ENCODE results near the gene CROCC2. TPM values are rescaled to one million over a fixed set of nuclear protein-coding genes. Genes with fewer than 3 reads are reported as not detected.

The CROCC2 gene
- total RNA-seq, 2 experiments from 2014 or later, result not detected

GRCh38 chr2:241039416-241039815, 133.3 kb downstream of the CROCC2 start:
- no peak overlapping the region for H3K4me2 ChIP-seq (ENCODE audit: low read length)
- DNase-seq (ENCODE audit: low spot score), result no peak
- H3K9me3 ChIP-seq (ENCODE audit: low read length), result no peaks in the 10 kb centered on the region
- no peaks in the 10 kb centered on the region for H3K36me3 ChIP-seq (ENCODE audit: insufficient read depth, low read length)
- POLR2A ChIA-PET, result interaction anchor here (0.6 kb wide), 2 partner anchors 141 to 795 kb away, joined by 5 read pairs; no protein-coding TSS in a partner anchor
- intact Hi-C loops (cut with micrococcal nuclease; ENCODE audit: unreplicated experiment), result no loop called here
- H3K9me2 ChIP-seq (ENCODE audit: insufficient read depth, low read length), result no peaks in the 10 kb centered on the region
- TF ChIP-seq EZH2phosphoT487 (IDR thresholded peaks at IDR 0.05; ENCODE audit: borderline replicate concordance, low read depth, low read length) (no peak), CTCF (conservative IDR thresholded peaks at IDR 0.05; ENCODE audit: low read length) (no peak)
- no peak overlapping the region for H3K27ac ChIP-seq (ENCODE audit: low read depth, low read length, poor library complexity, severe bottlenecking)
- peaks cover 74% of the 10 kb centered on the region for H3K4me1 ChIP-seq (ENCODE audit: insufficient read depth, low read length, poor library complexity, severe bottlenecking)
- no peak overlapping the region for H3K4me3 ChIP-seq (ENCODE audit: low read depth, low read length, poor library complexity, severe bottlenecking)
- no peaks in the 10 kb centered on the region for H3K79me2 ChIP-seq (ENCODE audit: insufficient read depth, low read depth, low read length)
- BruUV-seq (replicated peaks), result no TSS peak
- H2AFZ ChIP-seq (ENCODE audit: low read length), result no peak overlapping the region
- CTCF ChIA-PET (ENCODE audit: unreplicated experiment), result no interaction called here
- H4K20me1 ChIP-seq (ENCODE audit: insufficient read depth, low read length), result no peaks in the 10 kb centered on the region

DNA sequence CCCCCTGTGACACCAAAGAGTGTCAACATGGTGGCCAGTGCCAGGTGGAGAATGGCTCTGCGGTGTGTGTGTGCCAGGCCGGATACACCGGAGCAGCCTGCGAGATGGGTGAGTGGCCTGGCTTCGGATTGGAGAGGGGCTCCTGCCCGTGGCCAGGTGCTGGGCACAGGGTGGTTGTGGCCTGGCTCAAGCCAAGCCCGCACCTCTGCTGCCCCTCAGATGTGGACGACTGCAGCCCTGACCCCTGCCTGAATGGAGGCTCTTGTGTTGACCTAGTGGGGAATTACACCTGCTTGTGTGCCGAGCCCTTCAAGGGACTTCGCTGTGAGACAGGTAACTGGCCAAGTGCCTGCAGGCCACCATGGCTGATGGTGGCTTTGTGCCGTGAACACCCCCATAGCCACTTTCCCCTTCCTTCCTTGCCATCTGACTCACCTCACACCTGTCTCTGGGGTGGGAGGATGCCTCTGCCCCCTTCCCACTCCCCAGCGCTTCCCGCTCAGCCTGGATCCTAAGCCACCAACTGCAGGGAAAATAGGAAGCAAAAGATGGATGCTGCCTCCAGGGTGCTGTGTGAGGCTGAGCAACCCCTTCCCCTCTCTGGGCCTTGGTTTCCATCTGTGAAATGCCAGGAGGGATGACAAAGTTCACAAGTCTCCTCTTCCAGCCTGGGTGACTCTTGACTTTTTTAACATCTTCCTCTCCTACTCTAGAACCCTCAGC, 134.1 kb downstream of the CROCC2 start:
- no peak for TF ChIP-seq EZH2phosphoT487 (IDR thresholded peaks at IDR 0.05; ENCODE audit: borderline replicate concordance, low read depth, low read length)
- no peak for TF ChIP-seq CTCF (conservative IDR thresholded peaks at IDR 0.05; ENCODE audit: low read length)
- Histone ChIP-seq H3K4me2 (ENCODE audit: low read length) (peak overlapping the region; percentile 68), H3K4me1 (ENCODE audit: insufficient read depth, low read length, poor library complexity, severe bottlenecking) (peaks cover 74% of the 10 kb centered on the region), H3K9me2 (ENCODE audit: insufficient read depth, low read length) (no peaks in the 10 kb centered on the region), H3K9me3 (ENCODE audit: low read length) (peaks cover 6% of the 10 kb centered on the region; the same call in 1 of the 2 replicates), H4K20me1 (ENCODE audit: insufficient read depth, low read length) (no peaks in the 10 kb centered on the region), H3K27ac (ENCODE audit: low read depth, low read length, poor library complexity, severe bottlenecking) (peak overlapping the region; percentile 89), H3K79me2 (ENCODE audit: insufficient read depth, low read depth, low read length) (no peaks in the 10 kb centered on the region), H2AFZ (ENCODE audit: low read length) (peak overlapping the region; percentile 95; the same call in 1 of the 2 replicates), H3K36me3 (ENCODE audit: insufficient read depth, low read length) (no peaks in the 10 kb centered on the region), H3K4me3 (ENCODE audit: low read depth, low read length, poor library complexity, severe bottlenecking) (peak overlapping the region; percentile 41)
- no TSS peak for BruUV-seq (replicated peaks)
- intact Hi-C loops (cut with micrococcal nuclease; ENCODE audit: unreplicated experiment), result no loop called here
- POLR2A ChIA-PET, result no interaction called here
- CTCF ChIA-PET (ENCODE audit: unreplicated experiment), result no interaction called here
- DNase-seq (ENCODE audit: low spot score), result no peak

- ChIA-PET POLR2A (interaction anchor here (0.7 kb wide), 1 partner anchor 20 kb away, joined by 3 read pairs; no protein-coding TSS in a partner anchor), CTCF (ENCODE audit: unreplicated experiment) (no interaction called here)
- no peaks in the 10 kb centered on the region for H3K79me2 ChIP-seq (ENCODE audit: insufficient read depth, low read depth, low read length)
- H2AFZ ChIP-seq (ENCODE audit: low read length), result peak overlapping the region; percentile 95
- intact Hi-C loops (cut with micrococcal nuclease; ENCODE audit: unreplicated experiment), result no loop called here
- H3K36me3 ChIP-seq (ENCODE audit: insufficient read depth, low read length), result no peaks in the 10 kb centered on the region
- H3K9me3 ChIP-seq (ENCODE audit: low read length), result peaks cover 7% of the 10 kb centered on the region; the same call in 1 of the 2 replicates
- no TSS peak for BruUV-seq (replicated peaks)
- H4K20me1 ChIP-seq (ENCODE audit: insufficient read depth, low read length), result no peaks in the 10 kb centered on the region
- H3K27ac ChIP-seq (ENCODE audit: low read depth, low read length, poor library complexity, severe bottlenecking), result peak overlapping the region; percentile 89
- peak overlapping the region; percentile 68 for H3K4me2 ChIP-seq (ENCODE audit: low read length)
- DNase-seq (ENCODE audit: low spot score), result peak; percentile 87
- no peak for TF ChIP-seq CTCF (conservative IDR thresholded peaks at IDR 0.05; ENCODE audit: low read length)
- TF ChIP-seq EZH2phosphoT487 (IDR thresholded peaks at IDR 0.05; ENCODE audit: borderline replicate concordance, low read depth, low read length), result no peak
- H3K4me3 ChIP-seq (ENCODE audit: low read depth, low read length, poor library complexity, severe bottlenecking), result peak overlapping the region; percentile 41
- H3K4me1 ChIP-seq (ENCODE audit: insufficient read depth, low read length, poor library complexity, severe bottlenecking), result peaks cover 71% of the 10 kb centered on the region
- H3K9me2 ChIP-seq (ENCODE audit: insufficient read depth, low read length), result no peaks in the 10 kb centered on the region
Measured at GRCh38 chr2:241041589-241042158, 135.5 kb downstream of the CROCC2 start.
